GM18867 (cell line): Measurements from ENCODE around the gene WHAMM.
"Not testable (repeated sequence)": the region's sequence is repeated elsewhere in the genome, so short reads cannot be mapped to it uniquely, and the experiment has no call there.

ENCODE experiments used
- ATAC-seq: cut with Tn5 transposase; IDR thresholded peaks from one replicate; pipeline ENCODE4 v1.9.1; 2021; ENCODE audit warnings: mild to moderate bottlenecking, moderate library complexity; ENCODE audit not compliant: unreplicated experiment

The WHAMM gene, protein sequence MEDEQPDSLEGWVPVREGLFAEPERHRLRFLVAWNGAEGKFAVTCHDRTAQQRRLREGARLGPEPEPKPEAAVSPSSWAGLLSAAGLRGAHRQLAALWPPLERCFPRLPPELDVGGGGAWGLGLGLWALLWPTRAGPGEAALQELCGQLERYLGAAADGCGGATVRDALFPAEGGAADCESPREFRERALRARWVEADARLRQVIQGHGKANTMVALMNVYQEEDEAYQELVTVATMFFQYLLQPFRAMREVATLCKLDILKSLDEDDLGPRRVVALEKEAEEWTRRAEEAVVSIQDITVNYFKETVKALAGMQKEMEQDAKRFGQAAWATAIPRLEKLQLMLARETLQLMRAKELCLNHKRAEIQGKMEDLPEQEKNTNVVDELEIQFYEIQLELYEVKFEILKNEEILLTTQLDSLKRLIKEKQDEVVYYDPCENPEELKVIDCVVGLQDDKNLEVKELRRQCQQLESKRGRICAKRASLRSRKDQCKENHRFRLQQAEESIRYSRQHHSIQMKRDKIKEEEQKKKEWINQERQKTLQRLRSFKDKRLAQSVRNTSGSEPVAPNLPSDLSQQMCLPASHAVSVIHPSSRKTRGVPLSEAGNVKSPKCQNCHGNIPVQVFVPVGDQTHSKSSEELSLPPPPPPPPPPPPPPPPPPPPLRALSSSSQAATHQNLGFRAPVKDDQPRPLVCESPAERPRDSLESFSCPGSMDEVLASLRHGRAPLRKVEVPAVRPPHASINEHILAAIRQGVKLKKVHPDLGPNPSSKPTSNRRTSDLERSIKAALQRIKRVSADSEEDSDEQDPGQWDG

DNA sequence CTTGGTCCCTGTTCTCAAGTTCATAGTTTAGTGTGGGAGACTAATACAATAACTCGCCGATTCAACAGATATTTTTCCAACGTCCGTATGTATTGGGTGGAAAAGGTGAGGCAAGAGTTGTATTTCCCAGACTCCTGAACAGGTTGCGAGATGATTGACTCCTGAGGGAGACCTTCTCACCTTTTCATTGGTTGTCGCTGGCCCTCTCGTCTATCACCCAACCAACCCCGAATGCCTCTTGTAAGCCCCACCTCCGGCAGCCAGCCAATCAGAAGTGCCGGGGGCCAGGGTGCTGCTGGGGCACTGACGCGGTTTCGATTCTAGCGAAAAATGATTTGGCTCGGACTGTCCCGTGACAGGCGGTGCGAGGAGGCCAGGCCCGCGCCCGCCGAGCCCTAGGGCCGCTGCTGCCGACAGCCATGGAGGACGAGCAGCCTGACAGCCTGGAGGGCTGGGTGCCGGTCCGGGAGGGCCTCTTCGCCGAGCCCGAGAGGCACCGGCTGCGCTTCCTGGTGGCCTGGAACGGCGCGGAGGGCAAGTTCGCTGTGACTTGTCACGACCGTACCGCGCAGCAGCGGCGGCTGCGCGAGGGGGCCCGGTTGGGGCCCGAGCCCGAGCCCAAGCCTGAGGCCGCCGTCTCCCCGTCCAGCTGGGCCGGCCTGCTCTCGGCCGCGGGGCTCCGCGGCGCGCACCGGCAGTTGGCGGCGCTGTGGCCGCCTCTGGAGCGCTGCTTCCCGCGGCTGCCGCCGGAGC lies at the start of gene WHAMM:
TSS of gene WHAMM (plus strand) at position 321 of the 753 bp plus-strand sequence. CDS start at position 420, 99 bp downstream.
- ATAC-seq: peak; percentile 84

DNA sequence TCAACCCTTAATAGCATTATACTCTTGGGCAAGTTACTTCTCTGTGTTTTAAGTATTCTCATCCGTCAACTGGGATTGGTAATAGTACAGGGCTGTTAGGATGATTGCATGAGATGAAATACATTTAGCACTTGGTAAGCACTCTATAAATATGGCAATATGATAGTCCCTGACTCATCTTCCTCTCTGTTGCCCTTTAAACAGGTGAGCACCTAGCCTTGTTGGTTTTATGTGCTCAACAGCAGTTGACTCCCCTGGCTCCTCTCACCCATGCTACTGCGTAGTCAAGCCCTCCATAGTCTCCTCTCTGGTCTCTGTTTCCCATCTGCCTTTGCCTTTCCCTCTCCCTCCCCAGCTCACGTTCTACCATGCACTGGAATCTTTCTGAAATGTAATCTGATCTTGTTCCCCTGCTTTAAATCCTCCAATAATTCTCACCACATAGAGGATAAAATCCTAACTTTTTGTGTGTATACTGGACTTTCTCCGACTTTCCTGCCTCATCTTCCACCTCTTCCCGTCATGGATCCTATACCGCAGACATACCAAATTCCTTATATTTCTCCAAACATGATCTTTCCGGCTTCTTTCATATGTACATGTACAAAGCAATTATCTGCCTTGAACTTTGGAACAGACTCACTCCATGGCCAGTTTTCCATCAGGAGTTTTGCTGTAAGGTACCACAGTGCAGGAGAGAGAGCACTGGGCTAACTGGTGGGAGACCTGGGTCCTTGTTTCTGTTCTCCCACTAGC lies 45.9 kb upstream of the WHAMM start:
- no peak for ATAC-seq

DNA sequence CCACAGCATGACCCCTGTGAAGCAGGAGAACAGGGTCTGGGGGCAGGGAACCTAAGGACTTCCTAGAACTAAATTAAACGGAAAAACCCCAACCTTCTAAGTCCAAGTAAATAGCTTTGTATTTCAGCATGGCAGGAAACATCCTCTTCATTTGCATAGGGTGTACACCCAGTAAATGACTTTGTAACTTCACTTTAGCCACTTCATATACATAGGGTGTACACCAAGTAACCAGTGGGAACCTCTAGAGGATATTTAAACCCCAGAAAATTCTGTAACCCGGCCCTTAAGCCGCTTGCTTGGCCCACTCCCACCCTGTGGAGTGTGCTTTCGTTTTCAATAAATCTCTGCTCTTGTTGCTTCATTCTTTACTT lies 45.3 kb upstream of the WHAMM start:
- ATAC-seq: no peak

DNA sequence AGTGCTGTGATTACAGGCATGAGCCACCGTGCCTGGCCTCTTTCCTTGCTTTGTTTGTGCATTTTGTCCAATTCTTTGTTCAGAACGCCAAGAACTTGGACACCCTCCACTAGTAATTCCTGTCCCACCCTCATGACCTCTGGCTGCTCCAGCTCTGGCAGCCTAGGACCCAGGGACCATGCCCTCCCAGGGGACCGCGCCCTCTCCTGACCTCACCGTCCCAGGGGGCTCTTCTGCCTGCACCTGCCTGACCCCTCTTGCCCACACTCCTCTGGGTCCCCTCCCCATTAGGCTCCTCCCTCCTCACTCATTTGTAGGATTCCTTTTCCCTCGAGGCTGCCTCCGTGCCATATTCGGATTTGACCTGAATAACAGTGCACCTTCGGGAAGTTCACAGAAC lies 44.7 kb upstream of the WHAMM start:
- no peak for ATAC-seq

DNA sequence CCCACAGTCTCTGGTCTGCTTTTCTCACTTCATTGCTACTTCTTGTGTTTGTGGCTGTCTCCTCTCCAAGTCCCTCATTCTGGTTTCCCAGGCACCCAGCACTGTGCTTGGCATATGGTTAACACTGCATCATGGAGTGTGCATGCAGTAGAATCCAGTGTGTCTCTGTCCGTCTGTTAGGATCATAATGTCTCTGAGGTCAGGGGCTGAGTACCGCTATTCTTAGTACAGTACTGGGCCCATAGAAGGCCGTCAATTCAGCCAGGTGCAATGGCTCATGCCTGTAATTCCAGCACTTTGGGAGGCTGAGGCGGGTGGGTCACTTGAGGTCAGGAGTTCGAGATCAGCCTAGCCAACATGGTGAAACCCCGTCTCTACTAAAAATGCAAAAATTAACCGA lies 43.2 kb upstream of the WHAMM start:
- not testable (repeated sequence) for ATAC-seq

DNA sequence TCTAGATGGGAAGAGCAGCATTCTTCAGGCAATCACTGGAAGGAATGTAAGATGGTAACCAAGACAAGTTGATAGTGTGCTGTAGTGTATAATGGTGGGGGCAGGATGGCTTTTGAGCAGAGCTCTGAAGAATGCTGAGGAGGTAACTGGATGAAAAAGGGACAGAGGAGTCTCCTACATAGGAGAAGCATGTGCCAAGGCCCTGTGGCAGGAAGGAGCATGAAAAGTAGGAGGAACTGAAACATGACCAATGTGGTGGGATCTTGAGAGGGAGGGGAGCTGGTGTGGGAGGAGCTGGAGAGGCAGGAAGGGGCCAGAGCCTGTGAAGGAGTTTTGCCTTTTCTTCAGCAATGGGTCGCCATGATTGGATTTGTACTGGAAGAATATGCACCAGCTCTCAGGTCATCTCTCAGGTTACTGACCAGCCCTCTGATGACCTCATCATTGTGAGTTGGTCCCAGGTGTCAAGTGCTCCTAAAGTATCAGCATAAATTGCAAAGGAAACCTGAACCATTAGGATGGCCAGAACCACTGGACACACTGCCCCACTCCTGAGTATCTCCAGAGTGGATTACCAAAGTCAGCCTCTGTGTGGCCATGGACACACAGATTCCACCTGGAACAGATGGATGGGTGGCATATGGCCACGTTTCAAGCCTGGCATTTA lies 42.1 kb upstream of the WHAMM start:
- ATAC-seq: no peak

DNA sequence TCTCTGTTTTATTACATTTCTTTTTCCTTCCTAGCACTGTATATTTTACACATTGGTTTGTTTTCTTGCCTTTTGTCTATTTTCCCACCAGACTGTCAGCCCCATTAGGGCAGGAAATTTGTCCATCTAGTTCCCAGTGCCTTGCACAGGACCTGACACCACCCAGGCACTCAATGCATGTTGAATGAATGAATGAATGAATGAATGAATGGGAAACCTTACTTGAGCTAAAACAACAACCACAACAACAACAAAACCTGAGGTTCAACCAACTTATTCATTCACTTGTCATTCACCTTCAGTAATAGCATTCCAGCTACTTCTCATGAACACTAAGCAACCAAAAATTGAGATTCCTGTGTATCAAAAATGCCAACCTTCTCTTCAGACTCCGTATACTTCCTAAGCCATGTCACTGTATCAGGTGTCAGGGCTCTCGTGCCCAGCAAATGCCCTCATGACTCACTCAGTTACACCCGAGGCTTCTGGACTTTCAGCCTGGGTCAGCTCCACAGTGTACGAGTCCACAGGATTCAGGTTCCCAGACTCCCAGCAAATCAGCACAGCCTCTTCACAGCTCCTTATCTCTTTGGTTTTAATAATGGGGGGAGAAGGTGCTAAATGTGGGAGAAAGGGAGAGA lies 40.9 kb upstream of the WHAMM start:
- no peak for ATAC-seq

DNA sequence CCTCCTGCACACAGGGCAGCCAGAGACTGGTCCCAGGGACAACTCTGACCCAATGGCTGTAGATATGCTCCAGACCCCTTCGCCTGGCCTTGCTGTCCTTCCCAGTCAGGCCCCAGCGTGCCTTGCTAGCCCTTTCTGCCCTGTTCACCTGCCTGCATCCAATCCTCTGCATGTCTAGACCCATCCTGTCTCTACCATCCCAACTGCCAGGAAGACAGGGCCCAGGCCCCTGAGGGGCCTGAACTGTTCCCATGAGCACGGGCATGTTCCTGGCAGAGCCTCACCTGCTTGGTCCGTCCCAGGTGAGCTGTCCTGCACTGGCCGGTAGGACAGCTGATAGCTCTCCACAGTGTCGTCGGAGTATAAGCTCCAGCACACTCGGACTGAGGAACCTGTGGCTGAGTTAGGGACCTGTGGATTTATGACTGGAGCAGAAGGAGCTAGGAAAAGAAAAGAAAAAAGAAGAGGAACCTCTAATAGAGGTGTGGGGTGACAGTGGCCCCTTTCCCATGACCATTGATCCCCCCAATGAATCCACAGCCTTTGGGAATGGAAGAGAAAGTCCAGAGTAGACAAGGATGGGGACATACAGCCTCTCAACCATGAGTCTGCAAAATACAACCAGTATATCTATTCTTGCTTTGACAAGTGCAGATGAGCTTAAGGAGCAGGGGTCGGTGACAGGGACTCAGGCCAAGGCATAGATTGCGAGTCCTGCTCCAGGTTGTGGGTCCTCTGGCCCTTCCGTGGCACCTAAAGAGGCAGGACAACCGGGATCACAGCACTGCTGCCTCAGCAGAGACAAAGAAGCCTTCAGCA lies 37.4 kb upstream of the WHAMM start:
- no peak for ATAC-seq

DNA sequence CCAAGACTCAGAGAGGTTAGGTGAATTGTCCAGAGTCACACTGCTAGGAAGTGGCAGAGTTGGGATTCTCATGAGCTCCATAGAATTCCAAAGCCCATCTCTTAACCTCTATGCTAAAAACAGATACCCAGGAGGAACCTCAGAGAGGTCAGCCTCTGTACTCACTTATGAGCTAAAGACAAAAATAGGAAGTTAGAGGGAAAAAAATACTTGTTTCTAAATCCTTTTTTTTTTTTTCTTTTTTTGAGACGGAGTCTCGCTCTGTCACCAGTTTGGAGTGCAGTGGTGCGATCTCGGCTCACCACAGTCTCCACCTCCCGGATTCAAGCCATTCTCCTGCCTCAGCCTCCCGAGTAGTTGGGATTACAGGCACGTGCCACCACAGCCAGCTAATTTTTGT lies 34.9 kb upstream of the WHAMM start:
- no peak for ATAC-seq

DNA sequence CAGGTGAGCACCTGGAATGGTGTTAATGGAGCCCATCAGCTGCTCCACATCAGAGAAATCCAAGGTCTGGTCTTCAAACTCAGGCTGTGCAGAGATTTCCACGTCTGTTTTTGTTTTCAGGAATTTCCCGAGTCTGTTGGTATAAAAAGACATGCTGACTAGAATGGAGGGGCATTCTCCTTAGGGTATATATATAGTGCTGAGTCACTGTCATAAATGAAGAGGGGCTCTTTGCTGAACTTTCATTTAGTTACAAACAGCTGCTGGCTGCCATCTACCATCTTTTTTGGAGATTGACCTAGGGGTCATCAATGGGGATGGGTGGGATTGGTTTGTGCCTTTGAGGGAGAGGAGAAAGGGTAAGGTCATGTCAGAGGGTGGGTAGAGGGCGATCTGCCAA lies 30.7 kb upstream of the WHAMM start:
- ATAC-seq: no peak

DNA sequence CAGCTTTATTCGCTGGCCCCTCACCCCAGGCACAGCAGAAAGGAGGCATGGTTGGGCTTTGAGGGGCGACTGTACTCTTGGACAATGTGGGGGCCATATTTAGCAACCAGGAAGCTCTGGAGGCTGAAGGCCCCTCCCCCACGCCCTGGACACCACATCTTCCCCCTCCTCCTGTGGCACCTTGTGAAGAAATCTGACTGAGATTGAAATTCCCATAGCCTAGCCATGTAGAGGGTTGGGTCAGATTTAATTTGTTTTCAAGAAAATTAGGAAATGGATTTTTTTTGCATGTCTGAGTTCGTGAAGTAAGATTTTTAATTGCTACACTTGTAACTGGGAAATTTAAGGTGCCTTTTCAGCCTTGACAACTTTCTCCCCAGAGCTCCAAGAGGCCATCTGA lies 28.1 kb upstream of the WHAMM start:
- no peak for ATAC-seq

DNA sequence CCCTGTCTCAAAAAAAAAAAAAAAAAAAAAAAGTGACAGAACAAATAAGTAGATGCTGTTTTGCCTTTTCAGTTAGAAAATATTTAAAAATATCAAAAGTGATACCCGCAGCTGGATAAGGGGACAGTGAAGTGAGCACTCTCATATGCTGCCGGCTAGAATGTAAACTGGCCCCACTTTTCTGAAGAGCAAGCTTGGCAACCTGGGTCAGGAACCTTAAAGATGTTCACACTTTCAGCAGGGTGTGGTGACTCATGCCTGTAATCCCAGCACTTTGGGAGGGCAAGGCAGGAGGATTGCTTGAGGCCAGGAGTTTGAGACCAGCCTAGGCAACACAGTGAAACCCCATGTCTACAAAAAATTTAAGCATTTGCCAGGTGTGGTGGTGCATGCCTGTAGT lies 20.9 kb upstream of the WHAMM start:
- ATAC-seq: no peak

DNA sequence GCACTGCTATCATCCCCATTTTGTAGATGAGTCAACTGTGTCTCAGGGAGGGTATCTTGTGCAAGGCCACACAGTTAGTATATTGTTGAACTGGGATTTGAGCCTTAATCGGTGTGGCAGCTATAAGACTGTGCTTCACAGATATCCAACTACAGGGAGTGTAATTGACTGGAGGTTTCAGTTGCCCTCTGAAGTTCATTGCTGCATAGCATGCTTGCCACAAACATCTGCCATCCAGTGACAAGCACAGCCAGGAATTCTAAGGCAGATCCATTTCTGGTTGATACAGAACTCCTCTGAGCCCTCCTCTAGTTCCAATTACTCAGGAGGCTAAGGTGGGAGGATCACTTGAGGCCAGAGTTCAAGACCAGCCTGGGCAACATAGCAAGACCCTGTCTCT lies 19.9 kb upstream of the WHAMM start:
- ATAC-seq: no peak

DNA sequence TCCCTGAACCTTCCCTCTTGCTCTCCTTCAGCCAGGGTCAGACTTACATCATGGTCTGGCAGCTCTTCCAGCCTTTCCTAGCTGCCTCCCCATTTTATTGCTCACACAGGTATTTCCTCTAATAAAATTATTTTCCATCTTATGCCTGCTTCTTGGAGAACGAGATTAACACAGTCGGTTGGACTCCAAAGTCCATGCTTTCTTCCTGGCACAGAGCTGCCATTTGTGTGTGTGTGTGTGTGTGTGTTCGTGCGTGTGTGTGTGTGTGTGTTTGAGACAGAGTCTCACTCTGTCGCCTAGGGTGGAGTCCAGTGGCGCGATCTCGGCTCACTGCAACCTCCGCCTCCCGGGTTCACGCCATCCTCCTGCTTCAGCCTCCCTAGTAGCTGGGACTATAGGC lies 19.1 kb upstream of the WHAMM start:
- ATAC-seq: no peak

DNA sequence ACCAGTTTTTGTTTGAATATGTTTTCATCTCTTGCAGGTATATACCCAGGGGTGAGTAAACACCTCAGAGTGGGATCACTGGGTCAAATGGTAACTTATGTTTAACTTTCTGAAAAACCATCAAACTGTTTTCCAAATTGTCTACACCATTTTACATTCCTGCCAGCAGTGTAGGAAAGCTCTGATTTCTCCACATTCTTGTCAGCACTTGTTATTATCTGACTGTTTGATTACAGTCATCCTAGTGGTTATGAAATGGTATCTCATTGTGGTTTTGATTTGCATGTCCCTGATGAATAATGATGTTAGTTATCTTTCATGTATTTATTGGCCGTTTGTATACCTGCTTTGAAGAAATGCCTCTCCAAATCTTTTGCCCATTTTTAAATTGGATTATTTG lies 17.4 kb upstream of the WHAMM start:
- no peak for ATAC-seq

DNA sequence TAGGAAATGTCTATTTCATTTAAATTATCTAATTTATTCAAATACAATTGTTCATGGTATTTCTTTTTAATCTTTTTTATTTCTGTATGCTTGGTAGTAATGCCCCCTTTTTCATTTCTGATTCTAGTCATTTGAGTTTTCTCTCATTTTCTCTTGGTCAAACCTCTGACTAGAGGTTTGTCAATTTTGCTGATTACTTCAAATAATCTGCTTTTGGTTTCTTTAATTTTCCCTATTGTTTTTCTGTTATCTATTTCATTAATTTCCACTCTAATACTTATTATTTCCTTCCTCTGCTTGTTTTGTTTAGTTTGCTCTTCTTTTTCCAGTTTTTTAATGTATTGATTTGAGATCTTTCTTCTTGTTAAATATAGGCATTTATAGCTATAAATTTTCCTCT lies 15.7 kb upstream of the WHAMM start:
- ATAC-seq: no peak

DNA sequence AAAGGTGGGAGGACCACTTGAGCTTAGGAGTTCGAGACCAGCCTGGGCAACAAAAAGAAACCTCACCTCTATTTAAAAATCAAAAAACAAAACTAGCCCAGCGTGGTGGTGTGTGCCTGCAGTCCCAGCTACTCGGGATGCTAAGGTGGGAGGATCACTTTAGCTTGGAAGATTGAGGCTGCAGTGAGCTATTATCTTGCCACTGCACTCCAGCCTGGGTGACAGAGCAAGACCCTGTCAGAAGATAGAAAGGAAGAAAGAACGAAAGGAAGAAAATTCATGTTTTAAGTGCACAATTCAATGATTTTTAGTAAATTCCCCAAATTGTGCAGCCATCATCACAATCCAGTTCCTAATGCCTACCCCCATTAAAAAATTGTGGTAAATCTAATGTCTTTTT lies 11.3 kb upstream of the WHAMM start:
- ATAC-seq: no peak

DNA sequence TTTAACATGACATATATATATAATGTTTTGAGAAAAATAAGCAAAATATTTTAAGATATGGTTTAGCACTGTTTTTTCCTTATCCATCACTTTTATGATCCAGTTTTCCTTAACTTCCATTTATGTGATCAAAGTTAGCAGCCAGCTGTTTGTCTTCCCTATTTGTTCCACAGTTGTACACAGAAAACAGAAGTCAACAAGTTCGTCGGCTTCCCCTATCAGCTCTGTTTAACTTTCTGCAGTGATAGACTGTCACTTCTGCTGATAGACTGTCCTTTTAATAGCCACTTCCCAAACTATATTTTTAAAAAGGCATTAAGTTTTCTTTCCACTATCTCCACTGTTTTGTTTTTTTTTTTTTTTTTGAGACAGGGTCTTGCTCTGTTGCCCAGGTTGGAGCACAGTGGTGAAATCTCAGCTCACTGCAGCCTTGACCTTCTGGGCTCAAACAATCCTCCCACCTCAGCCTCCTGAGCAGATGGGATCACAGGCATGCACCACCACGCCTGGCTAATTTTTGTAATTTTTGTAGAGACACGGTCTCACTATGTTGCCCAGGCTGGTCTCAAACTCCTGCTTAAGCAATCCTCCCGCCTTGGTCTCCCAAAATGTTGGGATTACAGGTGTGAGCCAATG lies 10.8 kb upstream of the WHAMM start:
- ATAC-seq: no peak
